Measurements from ENCODE around the gene SLC44A1.
A peak's percentile ranks its signal among the peaks of the same experiment; 100 is the strongest.

Gene SLC44A1

GRCh38 chr9:105275938-105276337 lies 31.5 kb downstream of the SLC44A1 start:
- DNase-seq, result no peak

GRCh38 chr9:105278751-105279150 lies 34.3 kb downstream of the SLC44A1 start:
- DNase-seq, result no peak

DNA sequence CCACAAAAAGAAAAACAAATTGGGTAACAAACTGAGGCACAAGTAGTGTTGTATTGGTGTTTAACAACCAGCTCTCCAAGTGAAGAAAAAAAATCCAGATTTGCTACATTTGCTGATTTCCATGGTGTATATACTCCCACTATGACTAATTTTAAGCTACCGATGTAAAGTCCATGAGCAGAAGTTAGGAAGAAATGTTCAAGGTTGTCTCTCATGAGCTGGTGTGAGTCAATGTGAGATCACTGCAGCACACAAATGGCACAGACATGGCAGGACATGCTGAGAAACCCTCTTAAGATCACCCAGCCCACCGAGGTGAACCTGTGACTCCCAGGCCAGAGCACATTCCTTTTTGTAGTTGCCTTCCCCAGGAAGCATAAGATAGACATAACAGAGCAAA lies 36.2 kb downstream of the SLC44A1 start:
- peak; percentile 72 to 90 (median 84) for DNase-seq

GRCh38 chr9:105281272-105281671 lies 36.8 kb downstream of the SLC44A1 start:
- DNase-seq, result no peak

DNA sequence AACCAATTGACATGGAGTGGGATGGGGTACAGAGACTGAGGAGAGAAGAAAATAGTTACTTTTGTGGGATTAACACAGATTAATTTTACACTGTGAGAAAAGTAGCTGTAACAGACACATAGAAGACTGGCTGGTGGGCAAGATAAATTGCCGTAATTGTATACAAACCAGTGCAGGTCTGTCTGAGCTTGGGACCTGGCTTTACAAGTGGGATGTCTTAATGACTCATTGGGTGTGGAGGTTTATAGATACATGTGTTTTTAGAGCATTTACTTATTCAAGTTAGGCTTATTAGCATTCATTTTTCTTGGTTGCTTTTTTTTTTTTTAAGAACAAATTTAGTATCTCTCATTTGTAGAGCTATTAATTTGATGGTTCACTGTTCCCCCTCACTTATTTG lies 37.5 kb downstream of the SLC44A1 start:
- no peak for DNase-seq

DNA sequence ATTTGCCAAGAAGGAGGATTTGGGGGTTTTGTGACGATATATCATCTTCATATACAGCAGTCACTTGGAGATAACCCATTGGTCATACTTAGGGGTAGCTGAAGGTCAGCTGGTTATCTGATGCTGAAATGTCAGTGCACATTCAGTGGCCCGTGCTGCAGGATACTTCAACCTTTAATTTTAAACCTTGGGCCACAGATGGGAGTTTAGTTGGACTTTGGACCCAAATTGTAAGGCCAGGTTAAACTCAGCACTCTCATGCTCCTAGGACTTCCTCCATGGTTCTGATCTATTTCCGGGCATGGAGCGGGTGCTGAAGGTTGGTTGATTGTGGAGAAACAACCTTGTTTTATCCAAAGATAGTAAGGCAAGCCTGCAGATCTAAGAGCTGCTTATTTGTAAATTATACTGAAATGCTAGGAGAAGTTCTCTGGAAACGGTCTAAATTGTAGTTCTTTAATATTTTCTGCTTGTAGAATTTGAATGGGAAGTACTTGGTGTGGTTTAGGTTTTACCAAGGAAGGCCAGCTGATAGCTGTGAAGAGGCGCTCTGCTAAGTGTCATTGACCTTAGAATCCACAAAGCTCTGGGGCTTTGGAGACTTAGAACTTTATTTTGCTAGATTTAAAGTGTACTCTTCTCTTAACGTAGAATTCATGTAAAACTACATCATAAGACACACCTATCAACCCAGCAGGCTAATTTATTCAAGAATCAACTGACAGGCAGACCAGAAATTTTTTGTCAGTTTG lies 38.6 kb downstream of the SLC44A1 start:
- DNase-seq, result no peak

- DNase-seq, result no peak
Measured at GRCh38 chr9:105283795-105284194, 39.3 kb downstream of the SLC44A1 start.

- no peak for DNase-seq
Measured at GRCh38 chr9:105284463-105284862, 40.0 kb downstream of the SLC44A1 start.

GRCh38 chr9:105286098-105286497 lies 41.6 kb downstream of the SLC44A1 start:
- no peak for DNase-seq

DNA sequence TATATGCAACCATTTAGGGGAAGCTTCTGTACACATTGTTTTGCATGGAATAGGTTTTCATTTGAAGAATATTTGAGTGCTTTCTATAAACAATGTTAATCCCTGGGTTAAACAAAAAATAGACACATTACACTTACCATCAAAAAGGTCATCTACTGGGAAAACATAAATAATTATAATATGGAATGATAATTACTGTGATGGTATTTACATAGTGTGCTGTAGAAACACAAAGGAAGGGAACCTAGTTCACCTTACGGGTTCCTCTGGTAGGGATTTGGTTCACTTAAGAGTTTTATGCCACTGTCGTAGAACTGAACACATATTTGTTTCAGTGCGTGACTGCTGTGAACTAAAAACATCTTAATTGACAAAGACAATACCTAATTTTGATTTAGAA lies 44.9 kb downstream of the SLC44A1 start:
- DNase-seq, result no peak

DNA sequence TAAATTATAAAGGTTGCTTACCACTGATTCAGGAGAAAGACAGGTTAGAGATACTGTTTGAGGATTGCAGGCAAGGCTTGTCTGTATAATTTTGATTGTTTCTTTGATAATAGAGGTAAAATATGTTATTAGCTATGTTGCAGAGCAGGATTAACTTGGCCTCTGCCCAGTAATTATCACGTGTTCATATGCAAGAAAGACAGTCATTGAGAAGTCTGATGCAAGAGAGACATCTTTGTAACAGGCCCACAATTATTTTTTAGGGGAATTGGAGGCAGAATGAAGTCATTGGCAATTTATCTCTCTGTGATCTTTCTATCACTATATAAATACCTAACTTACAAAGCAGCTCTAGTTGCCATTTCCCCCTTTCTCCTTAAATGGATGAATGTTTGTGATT lies 46.0 kb downstream of the SLC44A1 start:
- DNase-seq, result peak; percentile 58 to 64 (median 64)

DNA sequence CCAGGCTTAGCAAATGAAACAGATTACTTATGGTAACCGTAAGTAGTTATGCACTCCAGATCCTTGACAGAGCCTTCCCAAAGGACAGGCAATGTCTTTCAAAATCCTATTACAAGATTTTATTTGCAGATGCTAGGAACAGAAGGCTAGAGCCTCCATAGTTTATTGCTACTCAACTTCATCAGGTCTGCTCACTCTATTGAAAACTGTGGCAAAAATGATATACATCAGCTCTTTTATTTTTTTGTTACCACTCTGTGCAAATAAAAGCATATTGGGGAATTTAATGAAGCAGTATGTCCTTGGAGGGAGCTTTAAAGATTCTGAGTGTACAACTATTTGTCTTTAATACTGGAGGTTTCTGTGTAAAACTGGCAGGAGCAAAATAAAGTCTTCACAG lies 46.5 kb downstream of the SLC44A1 start:
- no peak for DNase-seq

GRCh38 chr9:105291422-105291859 lies 47.0 kb downstream of the SLC44A1 start:
- DNase-seq, result no peak

- no peak for DNase-seq
Measured at GRCh38 chr9:105291938-105292337, 47.5 kb downstream of the SLC44A1 start.

GRCh38 chr9:105293408-105293807 lies 49.0 kb downstream of the SLC44A1 start:
- no peak for DNase-seq

GRCh38 chr9:105295201-105295550 lies 50.7 kb downstream of the SLC44A1 start:
- DNase-seq, result no peak

DNA sequence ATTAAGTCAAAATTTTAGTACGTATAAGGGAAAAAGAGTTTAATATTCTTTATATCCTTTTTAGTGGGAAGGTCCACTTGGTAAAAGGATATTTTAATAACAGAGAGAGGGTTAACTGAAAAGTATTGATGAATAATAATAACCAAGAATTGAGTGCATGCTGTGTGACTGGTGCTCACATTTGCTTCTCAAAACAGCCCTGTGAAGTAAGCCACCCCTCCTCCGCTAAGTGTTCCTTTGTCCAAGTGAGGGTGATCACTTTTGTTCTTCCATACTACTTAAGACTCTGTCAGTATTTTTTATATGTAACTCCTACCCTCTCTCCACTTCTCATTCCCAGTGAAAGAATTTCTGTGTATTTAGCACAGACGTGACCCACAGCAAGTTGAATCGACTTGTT lies 51.5 kb downstream of the SLC44A1 start:
- DNase-seq, result no peak

DNA sequence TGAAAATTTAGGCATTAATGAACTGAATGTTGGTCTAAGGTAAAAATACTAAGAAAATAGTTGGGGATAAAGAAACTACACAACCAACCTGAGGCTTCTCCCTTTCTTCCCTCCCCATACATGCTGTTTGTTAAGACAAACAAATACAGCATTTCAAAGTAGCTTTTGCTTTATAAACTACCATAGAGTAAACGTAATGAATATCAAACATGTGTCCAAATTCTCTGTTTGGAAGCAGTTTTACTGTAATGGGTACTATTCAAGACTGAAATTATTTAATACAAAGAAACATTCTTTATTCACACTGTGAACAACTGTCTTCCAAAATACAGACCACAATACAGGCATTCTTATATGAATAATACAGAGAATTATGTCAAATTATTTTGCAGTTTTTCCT lies 52.0 kb downstream of the SLC44A1 start:
- DNase-seq, result no peak

GRCh38 chr9:105296877-105297287 lies 52.4 kb downstream of the SLC44A1 start:
- DNase-seq, result peak; percentile 73 to 96 (median 89)

DNA sequence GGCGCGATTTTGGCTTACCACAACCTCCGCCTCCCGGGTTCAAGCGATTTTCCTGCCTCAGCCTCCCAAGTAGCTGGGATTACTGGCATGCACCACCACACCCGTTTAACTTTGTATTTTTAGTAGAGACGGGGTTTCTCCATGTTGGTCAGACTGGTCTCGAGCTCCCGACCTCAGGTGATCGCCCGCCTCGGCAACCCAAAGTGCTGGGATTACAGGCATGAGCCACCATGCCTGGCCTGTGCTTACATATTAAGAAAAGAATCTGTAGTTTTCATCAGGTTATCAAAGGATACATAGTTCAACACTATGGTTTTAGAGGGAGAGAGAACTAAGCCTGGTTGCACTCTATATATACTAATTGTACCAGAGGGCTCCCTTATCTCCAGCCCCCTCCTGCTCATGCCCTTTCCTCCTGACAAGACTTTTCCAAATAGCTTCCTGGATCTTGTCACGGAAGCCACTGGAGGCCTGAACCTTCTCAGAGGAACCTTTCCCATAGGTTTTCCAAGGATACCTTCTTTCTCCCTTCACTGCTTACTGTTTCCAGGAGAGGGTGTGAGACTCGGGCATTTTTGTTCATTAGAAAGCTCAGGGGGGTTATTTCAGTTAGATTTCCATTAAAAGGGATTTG lies 53.1 kb downstream of the SLC44A1 start:
- DNase-seq, result no peak

GRCh38 chr9:105299190-105299854 lies 54.9 kb downstream of the SLC44A1 start:
- DNase-seq, result peak; percentile 84 to 95 (median 89)

- no peak for DNase-seq
Measured at GRCh38 chr9:105302728-105303127, 58.3 kb downstream of the SLC44A1 start.

DNA sequence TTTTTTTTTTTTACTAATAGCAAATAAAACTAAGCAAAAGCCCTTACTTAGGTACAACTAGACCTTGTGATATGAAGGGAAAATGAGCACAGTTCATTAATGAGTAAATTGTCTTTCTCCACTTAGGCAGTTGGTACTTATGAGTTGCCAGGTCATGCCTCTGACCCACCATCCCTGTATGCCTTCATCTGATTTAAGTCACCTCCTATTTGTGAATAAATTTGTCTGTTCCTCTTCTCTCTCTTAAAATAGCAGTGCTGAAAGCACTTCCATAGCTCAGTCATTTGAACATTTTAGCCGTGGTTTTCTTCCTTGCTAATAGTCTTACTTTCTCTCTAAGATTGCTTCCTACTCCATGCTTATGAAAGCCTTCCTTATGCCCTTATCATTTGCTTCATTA lies 61.4 kb downstream of the SLC44A1 start:
- peak; percentile 59 to 78 (median 61) for DNase-seq
